Fibroblast of villous mesenchyme (primary cell): ENCODE data around the gene ERG28. TPM values are rescaled to one million over a fixed set of nuclear protein-coding genes. Genes with fewer than 3 reads are reported as not detected.
"Not testable (repeated sequence)": the region's sequence is repeated elsewhere in the genome, so short reads cannot be mapped to it uniquely, and the experiment has no call there.

Experiments used
- DNase-seq: peaks from one replicate; pipeline ENCODE4 v3.0.0-alpha.2; 2010; ENCODE audit warnings: low read depth
- H3K4me3 ChIP-seq: 2 replicates; pipeline ENCODE4 v1.5.1; 2011; ENCODE audit warnings: low read depth, mild to moderate bottlenecking, low read length
- CTCF ChIP-seq: IDR thresholded peaks from 2 replicates; pipeline ENCODE4 v1.5.1; 2012; ENCODE audit warnings: low read depth, mild to moderate bottlenecking, low read length; ENCODE audit not compliant: insufficient read depth
- total RNA-seq: library from RNA; depleted of rRNA; stranded (reverse); fragments of >200 nt; gene quantifications from 2 replicates; pipeline ENCODE4 v1.2.3, GENCODE V29; 2012

Gene ERG28
- total RNA-seq, 1 donor = 13.0 TPM

- no peak for TF ChIP-seq CTCF
- no peak overlapping the region for H3K4me3 ChIP-seq
- no peak for DNase-seq
These were observed 39.6 kb upstream of the ERG28 start for GRCh38 chr14:75700295-75700694.

- TF ChIP-seq CTCF = no peak
- no peak for DNase-seq
- no peak overlapping the region for H3K4me3 ChIP-seq
These were observed 38.7 kb upstream of the ERG28 start for GRCh38 chr14:75699331-75699730.

GRCh38 chr14:75697918-75698317 lies 37.2 kb upstream of the ERG28 start:
- DNase-seq = no peak
- no peak for TF ChIP-seq CTCF

GRCh38 chr14:75697386-75697785 lies 36.7 kb upstream of the ERG28 start:
- no peak for DNase-seq
- TF ChIP-seq CTCF = no peak
- no peak overlapping the region for H3K4me3 ChIP-seq

More at GRCh38 chr14:75697918-75698317, 37.2 kb upstream of the ERG28 start:
- no peak overlapping the region for H3K4me3 ChIP-seq

GRCh38 chr14:75695025-75695424 lies 34.3 kb upstream of the ERG28 start:
- not testable (repeated sequence) for H3K4me3 ChIP-seq, DNase-seq

GRCh38 chr14:75690010-75690409 lies 29.3 kb upstream of the ERG28 start:
- DNase-seq = peak; percentile 13
- H3K4me3 ChIP-seq = no peak overlapping the region
- no peak for TF ChIP-seq CTCF

GRCh38 chr14:75689012-75689411 lies 28.3 kb upstream of the ERG28 start:
- TF ChIP-seq CTCF = no peak
- DNase-seq = peak; percentile 76

GRCh38 chr14:75685910-75686309 lies 25.2 kb upstream of the ERG28 start:
- H3K4me3 ChIP-seq = no peak overlapping the region
- no peak for TF ChIP-seq CTCF
- DNase-seq = no peak

More at GRCh38 chr14:75689012-75689411, 28.3 kb upstream of the ERG28 start:
- no peak overlapping the region for H3K4me3 ChIP-seq
